H1 (cell line): ENCODE results near the gene PSME2. TPM values are rescaled to one million over a fixed set of nuclear protein-coding genes. Genes with fewer than 3 reads are reported as not detected.

ENCODE experiments used
- CHD7 ChIP-seq: fragments of 300-600 bp; sonication (generic); IDR thresholded peaks from 2 replicates; pipeline ENCODE4 v1.7.1; 2012; ENCODE audit warnings: low read length, moderate library complexity, mild to moderate bottlenecking, inconsistent platforms; ENCODE audit not compliant: insufficient replicate concordance
- EGR1 ChIP-seq: IDR thresholded peaks from 2 replicates; pipeline ENCODE4 v1.6.1; 2011; ENCODE audit warnings: low read depth, low read length, borderline replicate concordance
- GABPA ChIP-seq: IDR thresholded peaks from 2 replicates; pipeline ENCODE4 v1.6.1; 2011; ENCODE audit warnings: mild to moderate bottlenecking, low read length, moderate library complexity, borderline replicate concordance; ENCODE audit not compliant: insufficient read depth
- MAX ChIP-seq: IDR thresholded peaks from 2 replicates; pipeline ENCODE4 v1.6.1; 2012; ENCODE audit warnings: inconsistent platforms
- NRF1 ChIP-seq: IDR thresholded peaks from 2 replicates; pipeline ENCODE4 v1.6.1; 2011; ENCODE audit warnings: mild to moderate bottlenecking, low read depth, low read length, improper control_type of control experiment
- PHF8 ChIP-seq: fragments of 200-600 bp; sonication (generic); conservative IDR thresholded peaks from 2 replicates; pipeline ENCODE4 v1.7.1; 2012; ENCODE audit warnings: low read depth, mild to moderate bottlenecking, inconsistent platforms, low read length, moderate library complexity
- RBBP5 ChIP-seq: IDR thresholded peaks from 2 replicates; pipeline ENCODE4 v1.7.1; 2012; ENCODE audit warnings: low read depth, mild to moderate bottlenecking, inconsistent platforms, low read length, moderate library complexity, borderline replicate concordance
- SAP30 ChIP-seq: fragments of 300-600 bp; sonication (generic); IDR thresholded peaks from 2 replicates; pipeline ENCODE4 v1.7.1; 2012; ENCODE audit warnings: low read length, moderate library complexity, mild to moderate bottlenecking, inconsistent platforms; ENCODE audit not compliant: insufficient read depth, insufficient replicate concordance
- SIN3A ChIP-seq, 2 experiments: IDR thresholded peaks in 1 of 2; conservative IDR thresholded peaks in 1 of 2; 2 replicates each; pipeline ENCODE4 v1.6.1; 2011 to 2012; ENCODE audit warnings: low read length in 2 of 2, improper control_type of control experiment in 1 of 2, low read depth in 1 of 2, mild to moderate bottlenecking in 1 of 2
- SRF ChIP-seq: IDR thresholded peaks from 2 replicates; pipeline ENCODE4 v1.6.1; 2011; ENCODE audit warnings: mild to moderate bottlenecking, low read depth, low read length, moderate library complexity
- TAF1 ChIP-seq: IDR thresholded peaks from 2 replicates; pipeline ENCODE4 v1.6.1; 2011; ENCODE audit warnings: mild to moderate bottlenecking, low read depth, low read length
- YY1 ChIP-seq: IDR thresholded peaks from 2 replicates; pipeline ENCODE4 v1.6.1; 2011; ENCODE audit warnings: low read depth, mild to moderate bottlenecking, low read length
- polyA plus RNA-seq, 7 experiments: library from polyadenylated mRNA; depleted of rRNA in 3 of 7; stranded (reverse) in 5 of 7; unstranded in 2 of 7; fragments of >200 nt in 5 of 7; fragments of 200-250 nt in 2 of 7; gene quantifications; 1 replicate in 5 of 7; 2 replicates in 1 of 7; 4 replicates in 1 of 7; pipeline versions ENCODE4 v1.2.1 to v1.2.3, GENCODE V29; 2011 to 2013; ENCODE audit warnings: missing spikeins in 2 of 7, mixed read lengths in 2 of 7
- total RNA-seq: library from RNA; stranded (reverse); fragmentation: NEBNext Ultra II Directional; extraction: Animal tissue kit (Norgen Biotek cat#: 25700); gene quantifications from 2 replicates; pipeline ENCODE4 v1.2.1, GENCODE V29; 2021

Gene PSME2
- total and polyA plus RNA-seq, 2 of the 8 experiments (the other 6 are each of a cell fraction or from before 2014, with no cell fraction given): 71.8 to 111 TPM

- TF ChIP-seq CHD7: no peak
- no peak for TF ChIP-seq EGR1
- no peak for TF ChIP-seq GABPA
- TF ChIP-seq PHF8: no peak
- no peak for TF ChIP-seq TAF1
- no peak for TF ChIP-seq NRF1
- TF ChIP-seq SRF: no peak
- no peak for TF ChIP-seq SIN3A (conservative IDR thresholded peaks at IDR 0.05 in 1 of 2, IDR thresholded peaks at IDR 0.05 in 1 of 2; ENCODE audit: low read depth in 1 of 2, low read length in 2 of 2)
- TF ChIP-seq YY1: no peak
- no peak for TF ChIP-seq RBBP5
- no peak for TF ChIP-seq MAX
- no peak for TF ChIP-seq SAP30
Measured at GRCh38 chr14:24135584-24135833, 10.9 kb downstream of the PSME2 start (continued).
